DLD1 (cell line): ENCODE results near the gene RNF167.

Experiments used
- in situ Hi-C: cut with HindIII; loops from 2 replicates; pipeline ENCODE4 v1.10.0; 2017; ENCODE audit warnings: low sequenced_read_pairs

Gene RNF167

GRCh38 chr17:4939796-4940554 lies at the start of gene RNF167, which contains the start of gene SLC25A11:
Gene RNF167 (plus strand): TSS chr17:4940268. CDS start chr17:4940910, 642 bp downstream.
Gene SLC25A11 (minus strand): TSS chr17:4940046. CDS start chr17:4939910, 136 bp downstream.
- in situ Hi-C loops = no loop called here

- in situ Hi-C loops = no loop called here
Observed at GRCh38 chr17:4891411-4892410, 48.4 kb upstream of the RNF167 start.

- in situ Hi-C loops = no loop called here
Observed at GRCh38 chr17:4892499-4893221, 47.4 kb upstream of the RNF167 start.

GRCh38 chr17:4893272-4893671 lies 46.8 kb upstream of the RNF167 start:
- in situ Hi-C loops = no loop called here

GRCh38 chr17:4893721-4894560 lies 46.1 kb upstream of the RNF167 start:
- in situ Hi-C loops = no loop called here

- in situ Hi-C loops = no loop called here
Observed at GRCh38 chr17:4895121-4895520, 44.9 kb upstream of the RNF167 start.

- in situ Hi-C loops = no loop called here
Observed at GRCh38 chr17:4895657-4896331, 44.3 kb upstream of the RNF167 start.

- in situ Hi-C loops = no loop called here
Observed at GRCh38 chr17:4896332-4897197, 43.5 kb upstream of the RNF167 start.

GRCh38 chr17:4897198-4897687 lies 42.8 kb upstream of the RNF167 start:
- in situ Hi-C loops = no loop called here

- in situ Hi-C loops = no loop called here
Observed at GRCh38 chr17:4897785-4898184, 42.3 kb upstream of the RNF167 start.

GRCh38 chr17:4898351-4898750 lies 41.7 kb upstream of the RNF167 start:
- in situ Hi-C loops = no loop called here

- in situ Hi-C loops = no loop called here
Observed at GRCh38 chr17:4898927-4899326, 41.1 kb upstream of the RNF167 start.

- in situ Hi-C loops = no loop called here
Observed at GRCh38 chr17:4899341-4900230, 40.5 kb upstream of the RNF167 start, which contains the start of gene C17orf107. Gene C17orf107 (plus strand): TSS chr17:4899536. CDS start chr17:4899763, 227 bp downstream.

- in situ Hi-C loops = no loop called here
Observed at GRCh38 chr17:4900231-4901107, 39.6 kb upstream of the RNF167 start.

GRCh38 chr17:4901108-4901647 lies 38.9 kb upstream of the RNF167 start:
- in situ Hi-C loops = no loop called here
